NCI-H2107 treated with DMSO at 0.1 percent for 48 hours (cell line): ENCODE measurements around the gene KCNQ5.

Source experiments
- DNase-seq: peaks from one replicate; lab custom pipeline; 2025; ENCODE audit not compliant: unreplicated experiment; lab: John Stamatoyannopoulos, UW

The KCNQ5 gene

DNA sequence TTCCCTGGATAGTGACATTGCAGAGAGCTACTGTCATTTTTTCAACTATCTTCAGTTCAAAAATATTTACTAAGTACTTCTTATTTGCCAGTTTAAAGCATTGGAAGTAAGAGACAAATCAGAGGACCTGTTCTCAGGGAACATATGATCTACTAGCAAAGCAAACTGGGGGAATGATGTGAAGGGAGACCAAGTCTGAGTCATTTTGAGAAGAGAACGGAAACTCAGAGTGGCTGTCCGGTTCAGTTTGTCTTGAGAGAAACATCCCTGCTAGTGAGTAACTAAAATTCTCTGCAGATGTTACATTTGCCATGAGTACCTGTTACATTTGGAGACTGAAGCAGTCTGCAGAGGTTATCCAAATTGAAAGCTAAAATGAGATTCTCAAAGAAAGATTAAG lies 118.3 kb downstream of the KCNQ5 start:
- no peak for DNase-seq

DNA sequence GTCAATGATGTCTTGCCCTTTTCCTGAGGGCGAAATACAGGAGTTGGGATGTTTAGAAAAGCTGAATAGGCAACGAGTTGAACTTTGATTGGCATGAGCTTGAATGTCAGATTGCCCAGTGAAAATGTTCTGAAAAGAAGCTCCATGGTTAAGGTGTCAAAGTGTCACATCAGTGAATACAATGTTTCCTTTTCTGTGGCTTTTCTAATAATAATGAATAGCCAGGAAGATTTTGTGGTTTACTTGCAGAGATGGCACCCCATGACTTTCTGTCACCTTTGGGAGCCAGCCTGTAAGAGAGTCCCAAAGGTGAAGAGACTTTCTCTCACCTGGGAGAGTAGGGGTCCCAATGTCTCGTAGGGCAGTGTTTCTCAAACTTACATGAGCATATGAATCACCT lies 119.2 kb downstream of the KCNQ5 start:
- DNase-seq = no peak

DNA sequence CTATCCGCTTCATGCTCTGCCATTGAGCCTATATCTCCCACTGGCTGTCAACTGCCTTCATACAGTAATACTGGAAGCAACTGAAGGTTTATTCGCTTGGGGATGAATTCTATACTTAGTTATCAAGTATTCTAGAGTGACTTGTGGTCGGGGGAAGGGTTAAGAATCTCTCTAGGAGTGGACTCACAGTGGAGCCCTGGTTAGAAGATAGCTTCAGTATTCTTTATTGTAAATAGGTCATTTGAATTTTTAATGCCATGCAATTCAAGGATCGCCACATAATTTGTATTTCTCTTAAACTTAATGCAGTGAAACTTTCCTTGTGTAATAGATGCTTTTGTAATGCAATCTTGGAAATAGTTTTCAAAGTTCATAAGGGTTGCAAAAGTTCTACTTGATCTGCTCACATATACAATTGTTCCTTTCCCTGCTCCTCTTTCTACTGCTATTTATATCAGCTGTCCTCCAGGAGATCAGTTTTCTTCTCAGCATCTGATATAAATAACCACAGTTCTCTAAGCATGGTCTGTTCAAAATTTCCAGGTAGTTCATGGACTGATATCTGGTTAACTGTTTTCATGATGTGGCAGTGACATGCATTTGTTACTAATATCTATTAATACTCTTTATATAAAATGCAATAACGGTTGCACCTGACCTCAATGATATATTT lies 120.3 kb downstream of the KCNQ5 start:
- DNase-seq = no peak

DNA sequence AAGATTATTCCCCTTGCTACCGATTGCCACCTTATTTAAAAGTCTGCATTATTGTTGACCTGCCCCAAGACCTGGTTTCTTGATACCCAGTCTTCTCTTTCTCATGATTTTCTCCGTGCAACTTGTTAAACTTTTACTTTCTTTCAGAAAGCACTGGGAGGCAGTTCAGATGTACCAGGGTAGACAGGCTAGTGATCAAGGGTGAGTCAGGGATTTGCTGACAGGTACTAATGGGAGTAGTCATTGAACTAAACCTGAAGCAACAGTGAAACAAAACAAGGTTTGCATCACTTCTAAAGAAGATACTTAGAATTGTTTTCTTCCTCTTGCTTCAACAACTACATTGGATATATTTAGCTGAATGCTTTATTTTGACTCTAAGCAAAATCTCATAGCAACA lies 124.4 kb downstream of the KCNQ5 start:
- DNase-seq = no peak

DNA sequence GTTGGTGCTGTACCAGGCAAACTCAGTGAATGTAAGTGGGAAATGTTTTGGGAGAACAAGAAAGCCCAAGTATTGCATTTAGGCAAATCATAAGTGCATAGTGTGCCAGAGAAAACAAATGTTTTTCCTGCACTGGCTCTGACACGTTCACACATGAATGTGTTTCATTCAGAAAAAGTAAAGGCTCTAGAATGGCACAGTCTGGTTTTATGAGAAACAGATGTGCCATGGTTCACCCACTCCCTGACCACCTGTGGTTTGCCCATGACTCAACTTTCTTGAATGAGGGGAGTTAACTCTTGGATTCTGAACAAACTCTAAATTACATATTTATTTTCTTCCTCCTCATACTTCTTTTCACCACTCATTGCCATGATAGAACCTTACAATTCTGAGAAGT lies 126.9 kb downstream of the KCNQ5 start:
- DNase-seq = no peak

DNA sequence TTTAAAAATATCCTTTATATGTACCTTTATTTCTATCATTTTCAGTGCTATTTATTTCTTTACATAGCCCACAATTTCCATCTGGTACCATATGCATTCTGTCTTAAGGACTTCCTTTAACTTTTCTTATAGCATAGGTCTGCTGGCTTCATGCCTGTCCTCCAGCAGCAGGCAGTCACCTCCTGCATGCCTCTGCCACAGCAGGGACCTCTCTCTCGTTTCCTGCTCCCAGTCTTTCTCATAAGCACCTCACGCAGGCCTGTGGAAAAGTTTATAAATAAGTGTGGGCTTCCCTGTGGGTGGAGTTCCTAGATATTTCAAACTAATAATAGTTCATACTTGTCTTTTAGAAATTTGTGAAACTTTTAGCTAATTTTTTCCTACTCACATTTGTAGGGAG lies 133.9 kb downstream of the KCNQ5 start:
- no peak for DNase-seq

DNA sequence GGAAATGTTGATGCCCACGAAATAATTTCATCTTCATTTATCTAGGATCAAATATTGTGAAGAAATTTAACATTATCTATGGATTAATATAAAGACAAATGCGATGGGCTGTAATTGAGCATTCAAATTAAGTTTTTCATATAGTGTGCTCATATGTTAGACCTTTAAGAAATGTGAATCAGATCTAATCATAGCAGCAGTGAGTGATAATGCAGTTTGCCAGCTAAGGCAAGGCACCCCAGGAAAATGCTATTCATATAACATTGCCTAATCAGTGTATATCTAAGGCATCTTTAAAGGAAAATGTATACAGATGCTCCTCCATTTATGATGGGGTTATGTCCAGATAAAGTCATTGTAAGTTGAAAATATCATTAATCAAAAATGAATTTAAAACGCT lies 135.2 kb downstream of the KCNQ5 start:
- no peak for DNase-seq

DNA sequence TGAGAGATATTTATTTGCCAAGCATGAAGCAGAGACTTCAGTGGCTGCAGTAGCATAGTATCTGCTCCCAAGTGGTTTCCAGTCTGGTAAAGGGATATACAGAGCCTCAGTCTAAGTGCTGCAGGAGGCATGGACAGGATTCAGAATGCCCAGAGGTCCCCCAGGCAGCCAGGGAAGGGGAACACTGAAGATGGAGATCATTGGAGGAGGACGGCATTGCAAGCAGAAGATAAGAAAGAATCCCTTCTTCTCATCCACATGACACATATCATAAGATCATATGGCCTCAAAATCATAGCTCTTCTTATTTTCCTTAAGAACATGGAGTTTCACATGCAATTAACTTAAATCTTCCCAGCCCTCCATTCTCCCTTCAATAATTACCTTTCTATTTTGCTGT lies 136.1 kb downstream of the KCNQ5 start:
- DNase-seq = no peak

DNA sequence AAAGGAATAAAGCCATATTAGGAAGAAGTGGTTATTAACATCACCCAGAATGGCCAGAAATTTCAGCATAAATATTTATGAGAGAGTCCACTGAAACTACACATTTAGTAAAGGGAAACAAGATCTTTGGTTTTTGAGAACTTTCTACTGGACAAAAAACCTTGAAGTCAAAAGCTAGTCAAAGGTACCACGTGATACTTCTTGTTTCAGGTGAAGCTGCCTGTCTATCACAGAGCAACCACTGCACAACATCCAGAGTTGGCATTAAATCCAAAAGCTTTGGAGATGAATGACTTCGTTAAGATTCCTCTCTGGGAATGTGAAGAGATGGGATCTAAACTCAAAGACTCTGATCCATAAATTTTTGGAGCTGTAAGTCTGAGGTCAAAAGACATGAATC lies 137.0 kb downstream of the KCNQ5 start:
- no peak for DNase-seq

DNA sequence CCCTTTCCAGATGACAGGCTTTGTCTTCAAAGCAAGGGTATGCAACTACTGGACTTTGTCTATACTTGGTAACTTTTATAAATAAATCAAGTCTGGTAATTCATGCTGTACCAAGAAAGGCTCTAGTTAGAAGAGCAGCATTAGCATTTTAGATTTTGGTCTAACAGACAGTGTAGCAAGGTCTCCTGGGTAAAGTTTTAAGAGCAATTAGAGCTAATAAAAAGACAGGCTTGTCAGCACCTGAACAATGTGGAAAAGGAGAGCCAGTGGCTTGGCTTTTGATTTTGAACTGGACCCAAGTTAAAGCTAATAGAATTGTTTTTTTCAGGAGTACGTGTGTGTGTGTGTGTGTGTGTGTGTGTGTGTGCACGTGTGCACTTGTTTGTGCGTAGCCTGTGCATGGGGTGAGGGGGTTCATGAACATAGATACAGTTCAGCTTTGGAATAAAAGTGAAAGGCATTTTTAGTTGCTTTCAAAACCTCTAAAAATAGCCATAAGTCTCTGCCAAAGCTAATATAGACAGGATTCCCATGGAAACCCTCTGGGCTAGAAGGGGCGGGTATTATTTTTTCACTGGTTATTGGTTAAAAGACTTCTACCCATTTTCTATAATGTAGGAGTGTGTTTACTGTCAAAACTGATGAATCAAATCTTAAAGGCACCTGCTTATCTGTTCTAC lies 138.4 kb downstream of the KCNQ5 start:
- DNase-seq = no peak

DNA sequence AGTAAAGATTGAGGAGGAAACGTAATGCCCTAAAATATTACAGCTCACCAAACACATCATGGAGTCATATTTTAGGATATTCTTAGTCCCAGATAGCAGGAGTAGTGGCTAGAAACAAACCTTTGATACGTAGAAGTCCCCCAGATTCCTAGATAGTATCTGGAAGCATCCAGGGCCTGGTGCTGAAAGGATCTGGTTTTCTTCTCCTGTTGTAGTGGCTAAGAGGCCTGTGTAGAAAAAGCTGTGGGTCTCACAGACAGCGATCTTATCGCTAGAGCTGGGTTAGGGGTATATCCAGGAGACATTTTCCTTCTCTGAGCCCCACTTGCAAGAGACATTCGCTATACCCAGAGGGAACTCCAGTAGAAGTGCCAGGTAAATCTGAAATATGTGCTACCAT lies 139.9 kb downstream of the KCNQ5 start:
- no peak for DNase-seq

DNA sequence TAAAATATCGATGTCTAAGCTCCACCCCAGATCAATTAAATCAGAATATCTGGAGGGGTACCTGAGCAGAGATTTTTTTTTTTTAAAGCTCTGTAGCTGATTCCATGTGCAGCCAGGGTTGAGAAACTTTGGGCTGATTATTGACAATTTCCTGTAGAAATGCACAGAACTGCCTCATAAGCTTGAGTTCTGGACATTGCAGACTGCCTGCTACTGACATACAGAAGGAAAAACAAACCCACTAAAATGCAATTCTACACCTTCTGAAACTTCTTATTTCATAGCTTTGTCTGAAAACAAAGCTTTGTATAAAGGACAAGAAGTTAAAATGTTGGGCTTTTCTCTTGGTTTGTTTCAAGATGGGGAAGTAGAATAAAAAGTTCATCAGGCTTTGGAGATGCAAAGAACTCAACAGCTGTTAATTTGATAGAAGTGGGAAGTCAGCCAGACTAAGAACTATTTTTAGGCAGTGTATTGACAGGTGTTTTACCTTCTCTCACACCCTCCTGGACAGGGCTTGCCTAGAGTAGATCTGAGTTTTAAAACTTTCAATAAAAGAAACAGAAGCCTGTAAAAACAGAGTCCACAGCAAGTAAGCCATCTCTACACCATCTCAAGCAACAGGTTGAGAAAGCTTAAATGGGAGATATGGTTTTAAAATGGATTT lies 147.7 kb downstream of the KCNQ5 start:
- no peak for DNase-seq

DNA sequence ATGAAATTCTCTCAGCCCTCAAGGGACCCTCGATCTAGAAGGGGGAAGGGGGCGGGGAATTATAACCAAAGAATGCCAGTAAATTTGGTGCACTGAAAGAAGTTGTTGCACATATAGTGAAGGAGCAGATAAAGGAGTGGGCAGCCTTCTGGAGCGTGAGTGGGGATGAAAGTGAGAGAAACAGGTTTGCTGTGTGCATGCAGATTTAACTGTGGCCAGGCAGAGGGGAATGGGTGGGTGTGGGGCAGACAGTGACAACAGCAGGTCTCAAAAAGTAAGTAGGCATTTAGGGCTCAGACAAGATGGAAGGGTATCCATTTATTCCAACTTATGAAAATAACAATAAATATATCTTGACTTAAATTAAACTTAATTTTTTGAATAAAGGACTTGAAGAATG lies 149.1 kb downstream of the KCNQ5 start:
- no peak for DNase-seq

DNA sequence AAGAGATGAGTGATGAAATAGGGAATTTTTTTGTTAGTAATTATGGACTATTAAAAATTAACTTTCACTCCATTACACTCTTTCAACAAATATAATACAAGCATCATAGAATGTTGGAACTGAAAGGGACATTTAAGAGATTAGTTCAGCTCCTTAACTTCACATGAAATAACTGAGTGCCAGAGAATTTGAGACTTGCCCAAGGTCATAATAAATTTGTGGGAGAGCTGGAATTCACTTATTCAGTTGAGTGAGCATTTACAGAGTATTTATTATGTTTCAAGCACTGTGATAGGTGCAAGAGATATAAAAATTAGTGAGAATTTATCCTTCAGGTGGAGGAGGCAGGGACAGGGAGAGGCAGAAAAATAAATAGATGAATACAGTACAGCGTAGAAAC lies 154.6 kb downstream of the KCNQ5 start:
- no peak for DNase-seq

DNA sequence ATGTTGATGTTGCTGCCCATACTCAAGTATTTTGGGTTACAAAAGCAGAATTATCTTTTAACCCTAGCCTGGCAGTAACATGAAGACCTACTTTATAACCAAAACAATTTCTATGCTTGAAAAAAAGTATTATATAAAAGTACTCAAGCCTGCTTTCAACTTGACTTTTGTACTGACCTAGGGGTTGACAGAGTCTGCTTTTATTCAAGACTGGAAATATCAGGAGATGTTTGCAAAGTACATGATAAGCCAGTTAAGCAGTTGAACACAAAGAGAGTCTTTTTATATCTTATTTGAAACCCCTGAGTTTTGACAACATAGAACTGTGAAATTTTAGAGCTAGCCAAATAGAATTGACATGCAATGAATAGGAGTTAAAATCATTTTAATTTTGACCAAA lies 159.8 kb downstream of the KCNQ5 start:
- DNase-seq = no peak

DNA sequence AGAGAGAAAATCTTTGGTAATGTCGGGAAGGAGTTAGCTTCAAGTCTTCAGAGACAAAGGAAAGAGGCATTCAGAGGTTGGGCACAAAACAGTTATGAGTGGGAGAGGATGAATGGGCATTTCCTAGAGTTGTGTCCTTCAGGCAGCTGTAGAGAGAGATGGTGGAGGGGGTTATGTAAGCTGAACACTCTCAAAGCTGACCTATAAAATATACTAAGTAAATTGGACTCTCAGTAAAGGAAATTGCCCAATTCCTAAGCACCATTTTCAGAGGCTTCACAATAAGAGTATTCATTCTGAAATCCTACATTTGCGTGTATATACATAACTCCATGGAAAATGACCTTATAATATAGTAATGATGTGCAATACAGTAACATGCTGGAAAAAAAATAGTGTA lies 161.2 kb downstream of the KCNQ5 start:
- no peak for DNase-seq

DNA sequence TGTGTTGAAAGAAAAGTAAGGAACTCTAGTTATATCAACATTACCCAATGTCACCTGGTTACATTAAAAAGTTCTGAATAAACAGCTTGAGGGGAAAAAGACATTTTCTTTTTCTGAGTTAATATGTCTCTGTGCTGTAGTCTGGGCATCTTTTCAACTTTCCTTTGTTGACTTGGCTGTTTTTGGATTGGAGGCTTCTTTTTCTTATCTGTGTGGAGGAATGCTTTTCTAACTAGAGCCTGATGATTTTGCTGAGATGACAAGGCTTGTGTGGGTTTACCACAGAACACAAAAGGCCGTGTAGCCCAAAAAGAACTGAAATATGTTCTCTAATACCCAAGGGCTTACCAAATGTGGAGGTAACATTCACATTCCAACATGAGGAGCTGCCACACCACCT lies 161.8 kb downstream of the KCNQ5 start:
- no peak for DNase-seq

DNA sequence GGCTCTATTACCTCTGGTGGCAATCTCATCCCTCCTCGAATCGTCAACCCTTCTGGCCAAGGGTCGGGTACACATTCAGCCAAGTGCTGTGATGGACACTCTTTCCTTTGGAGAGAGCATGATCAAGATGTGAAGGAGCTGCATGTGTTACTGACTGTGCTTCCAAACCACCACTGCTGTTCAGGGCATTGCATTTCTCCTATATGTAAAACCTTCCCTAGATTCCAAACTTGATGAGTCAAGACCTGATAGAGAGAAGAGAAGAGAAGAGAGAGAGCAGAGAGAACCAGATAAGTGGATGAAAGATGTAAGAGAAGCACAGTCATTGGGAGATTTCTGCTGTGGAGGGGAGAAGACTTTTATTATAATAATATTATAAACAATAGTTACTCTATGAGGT lies 162.2 kb downstream of the KCNQ5 start:
- DNase-seq = no peak

DNA sequence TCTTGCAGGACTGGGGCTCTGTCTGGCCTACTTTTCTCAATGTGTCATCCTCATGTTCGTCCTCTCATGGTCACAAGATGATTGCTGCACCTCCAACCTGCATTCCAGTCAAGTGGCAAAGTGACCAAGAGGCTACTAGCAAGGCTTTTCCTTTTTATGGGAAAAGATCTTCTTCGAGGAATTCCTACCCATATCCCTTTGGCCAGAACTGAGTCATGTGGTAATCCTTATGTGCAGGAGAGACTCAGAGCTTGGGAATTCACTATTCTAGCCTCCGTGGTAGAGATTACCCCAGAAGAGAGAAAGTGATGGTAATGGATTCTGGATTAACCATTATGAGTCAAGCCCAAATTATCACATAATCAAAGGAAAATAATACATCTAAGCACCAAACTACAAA lies 162.7 kb downstream of the KCNQ5 start:
- DNase-seq = no peak

DNA sequence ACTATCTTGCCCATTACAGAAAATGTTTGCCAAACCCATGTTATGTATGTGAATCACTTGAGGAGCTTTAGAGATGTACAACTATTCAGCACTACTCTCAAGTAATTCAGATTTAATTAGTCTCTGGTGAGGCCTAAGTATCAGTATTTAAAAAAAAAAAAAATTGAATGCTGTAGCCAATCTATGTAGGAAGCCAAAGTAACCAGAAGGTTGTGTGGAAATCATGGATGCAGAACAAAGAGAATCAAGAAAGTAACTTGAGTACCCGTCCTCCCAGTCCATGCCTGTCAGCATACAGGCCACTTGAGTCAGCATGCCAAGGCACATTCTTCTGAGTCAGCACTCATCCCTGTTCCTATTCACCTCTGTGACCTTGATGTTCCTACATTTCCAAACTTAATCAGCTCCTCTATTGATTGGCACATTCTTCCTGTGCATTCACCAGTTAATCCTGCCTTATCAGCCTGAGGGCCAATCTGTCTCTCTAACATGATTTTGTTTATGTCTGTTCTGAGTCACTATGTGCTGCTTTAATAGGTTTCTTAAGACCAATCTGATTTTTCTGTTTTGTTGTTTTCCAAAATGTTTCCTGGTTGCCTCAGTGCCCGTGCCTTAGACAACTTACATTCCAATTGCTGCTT lies 165.6 kb downstream of the KCNQ5 start:
- no peak for DNase-seq

DNA sequence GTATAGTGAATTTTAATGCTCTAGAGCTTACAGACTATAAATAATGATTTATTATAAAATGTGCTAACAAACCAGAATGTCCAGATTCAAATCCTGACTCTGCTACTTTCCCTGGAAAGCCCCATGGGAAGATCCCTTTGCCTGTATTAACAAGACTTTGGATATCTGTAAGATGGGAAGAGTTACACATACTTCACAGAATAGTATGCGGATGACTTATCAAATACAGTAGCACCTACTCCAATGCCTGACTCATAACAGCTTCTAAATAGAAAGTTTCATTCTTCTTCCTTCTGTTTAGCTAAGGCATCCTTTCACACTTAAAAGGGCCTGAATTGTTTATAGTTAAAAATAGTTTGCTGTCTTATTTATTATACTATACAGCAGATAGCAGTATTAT lies 166.3 kb downstream of the KCNQ5 start:
- no peak for DNase-seq

DNA sequence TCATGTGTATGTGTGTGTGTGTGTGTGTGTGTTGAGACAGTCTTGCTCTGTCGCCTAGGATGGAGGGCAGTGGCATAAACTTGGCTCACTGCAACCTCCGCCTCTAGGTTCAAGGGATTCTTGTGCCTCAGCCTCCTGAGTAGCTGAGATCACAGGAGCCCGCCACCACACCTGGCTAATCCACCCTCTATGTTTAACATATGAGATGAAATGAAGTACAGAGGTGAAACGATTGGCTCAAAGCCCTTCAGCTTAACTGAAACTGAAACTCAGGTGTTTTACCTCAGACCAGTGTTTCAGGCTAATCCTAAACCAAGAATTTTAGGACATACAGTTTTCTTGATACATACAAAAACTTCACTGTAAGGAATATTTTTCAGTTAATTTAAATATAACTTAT lies 167.3 kb downstream of the KCNQ5 start:
- DNase-seq = no peak
